ENCODE results near the gene SH3RF2. TPM values are rescaled to one million over a fixed set of nuclear protein-coding genes. Genes with fewer than 3 reads are reported as not detected.

The SH3RF2 gene
- total and polyA plus RNA-seq, 2 donors (not counting 1 experiment from before 2014, with no cell fraction given) = 0.53 to 1.2 TPM

GRCh38 chr5:145903867-145904266 lies 32.5 kb upstream of the SH3RF2 start:
- Histone ChIP-seq H2AFZ (ENCODE audit: low read length) (no peak overlapping the region), H3K4me2 (ENCODE audit: extremely low read depth, insufficient read depth, low read length) (no peak overlapping the region), H3K27me3 (ENCODE audit: control insufficient read depth, insufficient read depth, low read length) (no peaks in the 10 kb centered on the region), H3K79me2 (ENCODE audit: control insufficient read depth, insufficient read depth, low read length) (no peaks in the 10 kb centered on the region), H3K9me3 (ENCODE audit: control insufficient read depth, insufficient read depth, low read depth, low read length) (no peaks in the 10 kb centered on the region), H3K36me3 (ENCODE audit: control insufficient read depth, insufficient read depth, low read length) (no peaks in the 10 kb centered on the region), H3K4me3 (replicated peaks in 1 of 4; ENCODE audit: control extremely low read depth in 1 of 4, insufficient read depth in 1 of 4, low read depth in 3 of 4, low read length in 4 of 4) (no peak overlapping the region), H3K9ac (ENCODE audit: insufficient read depth, low read length) (no peak overlapping the region), H4K20me1 (ENCODE audit: control insufficient read depth, extremely low read depth, insufficient read depth, low read length) (no peaks in the 10 kb centered on the region), H3K4me1 (ENCODE audit: control insufficient read depth, extremely low read depth, insufficient read depth, low read length) (no peaks in the 10 kb centered on the region), H3K27ac (ENCODE audit: insufficient read depth, low read length) (no peak overlapping the region)
- TF ChIP-seq CTCF (conservative IDR thresholded peaks at IDR 0.05 in 1 of 2, IDR thresholded peaks at IDR 0.05 in 1 of 2; ENCODE audit: low read depth in 1 of 2, low read length in 2 of 2) = no peak
- no peak for TF ChIP-seq EZH2 (IDR thresholded peaks at IDR 0.05; ENCODE audit: low read length, missing control alignments)
- DNase-seq (ENCODE audit: low read depth in 2 of 2) = peak; percentile 8 to 75

- Histone ChIP-seq H3K4me3 (replicated peaks in 1 of 4; ENCODE audit: control extremely low read depth in 1 of 4, insufficient read depth in 1 of 4, low read depth in 3 of 4, low read length in 4 of 4) (no peak overlapping the region), H3K4me1 (ENCODE audit: control insufficient read depth, extremely low read depth, insufficient read depth, low read length) (no peaks in the 10 kb centered on the region), H2AFZ (ENCODE audit: low read length) (no peak overlapping the region), H3K36me3 (ENCODE audit: control insufficient read depth, insufficient read depth, low read length) (no peaks in the 10 kb centered on the region), H3K27me3 (ENCODE audit: control insufficient read depth, insufficient read depth, low read length) (no peaks in the 10 kb centered on the region), H3K4me2 (ENCODE audit: extremely low read depth, insufficient read depth, low read length) (no peak overlapping the region), H3K9me3 (ENCODE audit: control insufficient read depth, insufficient read depth, low read depth, low read length) (no peaks in the 10 kb centered on the region), H3K79me2 (ENCODE audit: control insufficient read depth, insufficient read depth, low read length) (no peaks in the 10 kb centered on the region), H4K20me1 (ENCODE audit: control insufficient read depth, extremely low read depth, insufficient read depth, low read length) (no peaks in the 10 kb centered on the region), H3K9ac (ENCODE audit: insufficient read depth, low read length) (no peak overlapping the region), H3K27ac (ENCODE audit: insufficient read depth, low read length) (no peak overlapping the region)
- no peak for TF ChIP-seq CTCF (conservative IDR thresholded peaks at IDR 0.05 in 1 of 2, IDR thresholded peaks at IDR 0.05 in 1 of 2; ENCODE audit: low read depth in 1 of 2, low read length in 2 of 2)
- no peak for DNase-seq (ENCODE audit: low read depth in 2 of 2)
Observed at GRCh38 chr5:145904743-145905142, 31.6 kb upstream of the SH3RF2 start.

GRCh38 chr5:145906401-145906800 lies 30.0 kb upstream of the SH3RF2 start:
- no peaks in the 10 kb centered on the region for H4K20me1 ChIP-seq (ENCODE audit: control insufficient read depth, extremely low read depth, insufficient read depth, low read length)
- H3K4me1 ChIP-seq (ENCODE audit: control insufficient read depth, extremely low read depth, insufficient read depth, low read length) = no peaks in the 10 kb centered on the region
- TF ChIP-seq CTCF (conservative IDR thresholded peaks at IDR 0.05 in 1 of 2, IDR thresholded peaks at IDR 0.05 in 1 of 2; ENCODE audit: low read depth in 1 of 2, low read length in 2 of 2) (no peak), EZH2 (IDR thresholded peaks at IDR 0.05; ENCODE audit: low read length, missing control alignments) (no peak)
- H2AFZ ChIP-seq (ENCODE audit: low read length) = no peak overlapping the region
- H3K79me2 ChIP-seq (ENCODE audit: control insufficient read depth, insufficient read depth, low read length) = no peaks in the 10 kb centered on the region
- no peak overlapping the region for H3K4me3 ChIP-seq (replicated peaks in 1 of 4; ENCODE audit: control extremely low read depth in 1 of 4, insufficient read depth in 1 of 4, low read depth in 3 of 4, low read length in 4 of 4)
- H3K27ac ChIP-seq (ENCODE audit: insufficient read depth, low read length) = no peak overlapping the region
- H3K9me3 ChIP-seq (ENCODE audit: control insufficient read depth, insufficient read depth, low read depth, low read length) = no peaks in the 10 kb centered on the region
- no peaks in the 10 kb centered on the region for H3K36me3 ChIP-seq (ENCODE audit: control insufficient read depth, insufficient read depth, low read length)
- H3K9ac ChIP-seq (ENCODE audit: insufficient read depth, low read length) = no peak overlapping the region
- H3K4me2 ChIP-seq (ENCODE audit: extremely low read depth, insufficient read depth, low read length) = no peak overlapping the region
- peak in 1 of 2 donors; percentile 62 for DNase-seq (ENCODE audit: low read depth in 2 of 2)
- no peaks in the 10 kb centered on the region for H3K27me3 ChIP-seq (ENCODE audit: control insufficient read depth, insufficient read depth, low read length)
